ENCODE results near the gene SNAP25.

DNA sequence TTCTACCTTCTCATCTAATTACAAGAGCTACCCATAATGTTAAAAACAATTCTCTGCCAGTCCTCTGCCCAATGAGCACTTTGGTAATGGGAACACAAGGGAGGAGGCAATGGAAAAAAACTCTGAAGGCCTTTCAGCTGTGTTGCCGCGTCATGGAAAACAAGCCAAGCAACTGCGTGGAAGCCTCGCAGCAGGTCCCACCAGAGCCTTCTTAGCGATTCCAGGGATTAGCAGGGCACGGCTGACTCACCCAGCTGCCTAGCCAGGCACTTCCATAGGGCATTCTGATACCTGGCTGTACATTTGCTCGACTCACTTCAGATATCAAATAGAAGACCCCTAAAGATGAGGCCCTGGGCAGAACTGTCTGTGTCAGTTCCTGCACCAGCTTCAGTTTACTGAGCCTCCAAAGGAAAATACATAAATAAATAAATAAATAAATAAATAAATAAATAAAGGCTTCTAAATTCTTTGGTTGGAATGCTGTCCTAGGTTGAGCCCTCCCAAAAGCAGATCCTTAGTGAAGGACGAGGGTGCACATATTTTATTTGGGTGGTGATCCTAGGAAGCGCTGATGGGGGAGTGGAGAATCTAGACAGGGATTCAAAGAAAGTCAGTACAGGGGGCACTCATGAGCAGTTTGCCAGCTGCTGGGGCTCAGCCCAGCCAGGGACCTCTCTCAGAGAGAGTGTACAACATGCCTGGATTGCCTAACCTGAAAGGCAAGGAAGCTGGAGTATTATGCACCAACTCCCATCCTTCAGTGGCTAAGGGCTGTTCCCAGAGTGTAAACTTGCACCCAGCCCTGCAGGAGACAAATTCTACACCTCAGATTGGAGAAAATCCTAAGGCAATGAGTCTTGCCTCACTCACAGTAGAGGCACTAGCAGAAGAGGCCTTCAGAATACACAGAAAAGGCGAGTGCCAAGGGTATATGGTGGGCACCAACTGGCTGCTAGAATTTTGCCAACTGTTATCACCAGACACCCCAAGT lies 18.2 kb downstream of the SNAP25 start:
- TF ChIP-seq CTCF (IDR thresholded peaks at IDR 0.05) (no peak), POLR2A (IDR thresholded peaks at IDR 0.05) (no peak)
